PFSK-1 (cell line): ENCODE measurements around the gene DCAF8.

Experiments
- POLR2AphosphoS5 ChIP-seq: IDR thresholded peaks from 2 replicates; pipeline ENCODE4 v1.6.1; 2012; ENCODE audit warnings: low read depth, mild to moderate bottlenecking, control low read depth, low read length, moderate library complexity
- REST ChIP-seq, 2 experiments: IDR thresholded peaks; 2 replicates each; pipeline versions ENCODE4 v1.6.1 to v1.8.0; 2011 to 2012; ENCODE audit warnings: low read depth in 2 of 2, low read length in 2 of 2, control low read depth in 1 of 2, inconsistent platforms in 1 of 2, mild to moderate bottlenecking in 1 of 2, moderate library complexity in 1 of 2; ENCODE audit not compliant: insufficient read depth in 1 of 2
- SIN3A ChIP-seq: IDR thresholded peaks from 2 replicates; pipeline ENCODE4 v1.6.1; 2012; ENCODE audit warnings: mild to moderate bottlenecking, low read length, moderate library complexity, borderline replicate concordance; ENCODE audit not compliant: insufficient read depth
- TAF1 ChIP-seq: IDR thresholded peaks from 2 replicates; pipeline ENCODE4 v1.6.1; 2012; ENCODE audit warnings: low read length, control low read depth, borderline replicate concordance; ENCODE audit not compliant: insufficient read depth

GRCh38 chr1:160271025-160271424 is 8.7 kb upstream of the DCAF8 start:
- TF ChIP-seq TAF1 (no peak), REST (IDR thresholded peaks at IDR 0.05; ENCODE audit: insufficient read depth in 1 of 2, low read depth in 2 of 2, low read length in 2 of 2) (no peak), POLR2AphosphoS5 (no peak), SIN3A (no peak)
